GM19463 (cell line): ENCODE results near the gene BLVRA.
"Not testable (repeated sequence)": the region's sequence is repeated elsewhere in the genome, so short reads cannot be mapped to it uniquely, and the experiment has no call there.

ENCODE experiments used
- ATAC-seq: cut with Tn5 transposase; IDR thresholded peaks from one replicate; pipeline ENCODE4 v1.9.1; 2021; ENCODE audit warnings: mild to moderate bottlenecking, moderate library complexity; ENCODE audit not compliant: unreplicated experiment

Gene BLVRA

GRCh38 chr7:43799605-43800004 is 41.1 kb downstream of the BLVRA start:
- no peak for ATAC-seq

DNA sequence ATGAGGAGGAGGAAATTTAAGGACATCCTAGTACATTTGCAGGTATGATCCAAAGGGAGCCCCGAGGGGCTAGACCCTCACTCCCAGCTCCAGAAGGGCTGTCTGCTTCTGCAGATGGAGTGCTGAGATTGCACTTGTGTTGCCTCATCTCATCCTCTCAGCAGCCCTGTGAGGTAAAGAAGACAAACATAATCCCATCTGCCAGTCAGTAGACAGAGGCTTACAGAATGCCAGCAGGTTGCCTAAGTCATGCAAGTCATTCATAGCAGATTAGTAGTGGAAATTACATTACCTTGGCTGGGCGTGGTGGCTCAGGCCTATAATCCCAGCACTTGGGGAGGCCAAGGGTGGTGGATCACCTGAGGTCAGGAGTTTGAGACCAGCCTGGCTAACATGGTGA is 45.4 kb downstream of the BLVRA start:
- no peak for ATAC-seq

DNA sequence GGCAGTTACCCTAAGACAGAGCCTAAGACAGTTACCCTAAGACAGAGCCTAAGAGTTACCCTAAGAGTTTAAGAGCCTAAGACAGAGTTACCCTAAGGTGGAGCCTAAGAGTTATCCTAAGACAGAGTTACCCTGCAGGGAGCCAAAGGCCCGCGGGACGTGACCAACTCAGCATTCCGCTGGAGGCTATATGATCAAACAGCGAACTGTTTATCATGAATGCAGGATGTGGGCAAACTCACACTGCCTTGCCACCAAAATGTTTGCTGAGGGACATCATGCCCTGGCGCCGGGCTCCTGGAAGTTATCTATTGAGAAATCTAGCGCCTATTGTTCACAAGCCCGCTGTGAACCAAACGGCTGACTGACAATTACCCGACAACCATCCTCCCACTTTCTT is 49.9 kb downstream of the BLVRA start:
- no peak for ATAC-seq

- not testable (repeated sequence) for ATAC-seq
Observed at GRCh38 chr7:43810195-43810941, 51.9 kb downstream of the BLVRA start.

- ATAC-seq = no peak
Observed at GRCh38 chr7:43815373-43815772, 56.9 kb downstream of the BLVRA start.

- not testable (repeated sequence) for ATAC-seq
Observed at GRCh38 chr7:43816046-43816797, 57.7 kb downstream of the BLVRA start.

DNA sequence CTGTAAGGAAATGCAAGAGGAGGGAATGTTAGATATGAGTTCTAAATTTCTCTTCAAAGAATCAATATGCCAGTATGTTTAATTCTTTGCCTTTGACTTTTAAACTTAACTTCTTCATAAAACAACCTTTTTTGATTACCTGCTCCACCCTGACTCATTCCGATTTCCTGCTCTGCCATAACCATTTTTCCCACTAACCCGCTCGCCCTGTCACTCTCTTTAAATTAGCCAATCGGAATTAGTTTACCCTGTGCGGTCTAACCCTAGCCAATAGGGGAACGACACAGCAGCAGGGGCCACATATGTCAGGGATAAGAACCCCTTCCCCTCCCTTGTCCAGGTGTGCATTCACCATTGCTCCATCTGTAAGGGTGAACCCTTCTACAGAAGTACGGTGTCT is 64.9 kb downstream of the BLVRA start:
- ATAC-seq = not testable (repeated sequence)

GRCh38 chr7:43823941-43824340 is 65.5 kb downstream of the BLVRA start:
- no peak for ATAC-seq

DNA sequence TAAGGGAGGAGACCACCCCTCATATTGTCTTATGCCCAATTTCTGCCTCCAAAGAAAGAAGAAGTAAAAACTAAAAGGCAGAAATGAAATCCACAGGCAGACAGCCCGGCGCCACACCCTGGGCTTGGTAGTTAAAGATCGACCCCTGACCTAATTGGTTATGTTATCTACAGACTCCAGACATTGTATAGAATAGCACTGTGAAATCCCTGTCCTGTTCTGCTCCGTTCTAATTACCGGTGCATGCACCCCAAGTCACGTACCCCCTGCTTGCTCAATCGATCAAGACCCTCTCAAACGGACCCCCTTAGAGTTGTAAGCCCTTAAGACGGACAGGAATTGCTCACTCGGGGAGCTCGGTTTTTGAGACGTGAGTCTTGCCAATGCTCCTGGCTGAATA is 66.0 kb downstream of the BLVRA start:
- not testable (repeated sequence) for ATAC-seq

DNA sequence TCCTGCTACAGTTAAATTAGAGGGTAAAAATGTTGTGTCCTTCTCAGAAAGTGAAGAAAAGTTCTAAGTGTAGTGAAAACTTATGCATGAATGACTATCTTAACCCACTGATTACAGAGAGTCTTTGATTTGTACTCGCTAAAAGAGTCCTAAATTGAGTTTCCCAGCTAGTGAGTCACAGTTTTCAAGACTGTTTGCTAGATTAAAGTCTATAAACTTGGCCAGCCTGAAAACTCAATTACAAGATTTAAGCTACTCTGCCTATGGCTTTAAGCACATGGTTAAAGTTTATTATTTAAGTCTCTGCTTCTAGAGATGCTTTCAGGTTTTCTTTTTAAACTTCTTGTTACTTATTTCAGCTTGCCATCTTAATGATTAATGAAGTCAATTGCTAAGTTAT is 66.5 kb downstream of the BLVRA start:
- ATAC-seq = no peak

DNA sequence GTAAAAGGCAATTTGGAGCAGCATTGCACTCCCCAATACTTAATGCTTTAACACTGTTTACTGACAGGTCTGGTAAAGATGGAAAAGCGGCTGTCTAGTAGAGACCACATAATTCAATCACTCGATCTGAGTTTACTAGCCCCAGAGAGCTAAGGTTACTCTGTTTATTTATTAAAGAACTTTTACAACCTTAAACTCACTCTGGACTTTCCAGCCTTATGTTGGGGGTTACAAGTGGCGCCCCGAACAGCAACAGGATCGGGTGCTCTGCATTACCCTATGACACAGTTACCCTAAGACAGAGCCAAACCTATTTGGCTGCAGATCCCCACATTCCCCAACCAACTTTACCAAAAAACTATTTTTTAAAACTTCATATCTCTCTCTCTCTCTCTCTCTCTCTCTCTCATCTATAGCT is 66.9 kb downstream of the BLVRA start:
- no peak for ATAC-seq

GRCh38 chr7:43830917-43831316 is 72.4 kb downstream of the BLVRA start:
- ATAC-seq = not testable (repeated sequence)

DNA sequence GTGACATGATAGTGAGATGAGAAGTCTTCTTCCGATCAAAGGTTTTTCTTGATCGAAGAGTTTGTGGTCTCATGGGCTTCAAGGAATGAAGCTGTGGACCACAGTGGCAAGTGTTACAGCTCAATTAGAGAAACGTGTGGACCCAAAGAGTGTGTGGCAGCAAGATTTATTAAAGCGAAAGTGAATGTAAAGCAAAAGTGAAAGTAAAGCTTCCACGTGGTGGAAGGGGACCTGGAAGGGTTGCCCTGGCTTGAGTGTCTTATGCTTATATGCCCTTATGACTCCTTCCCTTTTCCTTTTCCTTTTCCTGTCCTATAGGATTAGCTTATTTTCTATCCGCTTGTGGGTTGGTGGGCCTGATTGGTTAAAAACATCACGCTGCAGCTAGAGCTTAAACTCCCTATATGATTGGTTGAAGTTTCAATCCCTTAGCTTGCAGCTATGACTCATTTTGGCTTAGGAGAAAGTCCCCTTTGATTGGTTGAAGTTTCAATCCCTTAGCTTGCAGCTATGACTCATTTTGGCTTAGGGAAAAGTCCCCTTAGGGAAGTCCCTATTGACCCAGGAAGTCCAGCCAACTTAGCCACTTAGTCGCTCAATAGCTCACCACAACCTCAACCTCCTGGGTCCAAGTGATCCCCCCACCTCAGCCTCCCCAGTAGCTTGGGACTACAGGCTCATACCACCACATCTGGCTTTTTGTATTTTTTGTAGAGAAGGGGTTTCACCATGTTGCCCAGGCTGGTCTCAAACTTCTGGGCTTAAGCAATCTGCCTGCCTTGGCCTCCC is 76.2 kb downstream of the BLVRA start:
- peak; percentile 52 for ATAC-seq

- ATAC-seq = no peak
Observed at GRCh38 chr7:43838201-43838658, 79.8 kb downstream of the BLVRA start.

- no peak for ATAC-seq
Observed at GRCh38 chr7:43843296-43843695, 84.8 kb downstream of the BLVRA start.

- no peak for ATAC-seq
Observed at GRCh38 chr7:43844257-43844656, 85.8 kb downstream of the BLVRA start.

DNA sequence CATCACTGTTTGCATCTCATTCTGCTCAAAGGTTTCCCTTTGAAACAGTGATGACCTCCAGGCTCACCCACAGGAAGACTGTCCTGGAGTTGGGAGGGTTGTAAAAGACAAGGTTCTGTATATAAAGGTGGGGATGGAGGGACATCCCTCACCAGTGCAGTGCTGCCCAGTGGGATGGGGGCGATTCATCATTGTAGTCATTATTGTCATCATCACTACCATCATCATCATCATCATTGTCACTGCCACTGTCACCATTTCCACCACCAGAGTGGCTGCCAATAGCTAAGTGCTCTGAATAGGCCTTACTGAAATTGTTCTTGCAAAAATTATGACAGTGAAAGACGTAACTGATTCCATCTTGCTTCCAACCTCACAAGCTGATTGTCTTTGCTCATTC is 86.2 kb downstream of the BLVRA start:
- no peak for ATAC-seq

- ATAC-seq = no peak
Observed at GRCh38 chr7:43847496-43847895, 89.0 kb downstream of the BLVRA start.

DNA sequence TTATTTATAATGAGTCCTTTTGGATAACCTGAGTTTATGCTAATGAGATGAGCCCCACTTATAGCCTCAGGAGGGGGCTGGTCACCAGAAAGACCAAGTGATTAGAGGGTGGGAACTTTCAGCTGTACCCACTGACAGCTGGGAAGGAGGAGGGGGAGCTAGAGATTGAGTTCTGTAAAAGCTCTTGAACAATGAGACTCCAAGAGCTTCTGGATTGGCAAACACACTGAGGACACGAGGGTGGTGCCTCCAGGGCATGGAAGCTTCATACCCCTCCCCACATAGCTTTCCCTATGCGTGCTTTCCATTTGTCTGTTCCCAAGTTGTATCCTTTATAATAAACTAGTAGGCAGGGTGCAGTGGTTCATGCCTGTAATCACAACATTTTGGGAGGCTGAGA is 90.6 kb downstream of the BLVRA start:
- ATAC-seq = no peak

GRCh38 chr7:43850348-43851116 is 92.1 kb downstream of the BLVRA start:
- ATAC-seq = peak; percentile 81

DNA sequence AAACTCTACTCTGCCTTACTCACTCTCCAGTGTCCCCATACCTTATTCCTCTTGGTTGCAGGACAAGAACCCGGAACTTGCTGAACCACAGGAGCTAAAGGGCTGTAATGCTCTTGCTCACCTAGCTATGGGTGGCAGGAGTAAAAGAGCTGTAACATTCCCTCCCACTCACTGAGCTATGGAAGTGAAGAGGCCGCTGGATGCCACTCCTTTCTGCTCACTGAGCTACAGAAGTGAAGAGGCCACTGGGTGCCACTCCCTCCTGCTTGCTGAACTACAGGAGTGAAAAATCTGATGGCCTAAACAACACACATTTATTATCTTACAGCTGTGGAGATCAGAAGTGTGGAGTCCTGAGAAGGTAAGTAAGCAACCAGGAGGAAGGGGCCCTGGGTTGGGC is 93.3 kb downstream of the BLVRA start:
- ATAC-seq = no peak
